PC-9 (cell line): ENCODE measurements around the gene KBTBD7. TPM values are rescaled to one million over a fixed set of nuclear protein-coding genes. Genes with fewer than 3 reads are reported as not detected.

Experiments used
- BruUV-seq: library from RNA; stranded (reverse); fragments of 400-500 nt; replicated peaks from 2 replicates; lab custom pipeline; 2021; lab: Mats Ljungman, UMichigan
- CTCF ChIA-PET: fragments of 300-600 bp; sonication (Branson Sonifier 250); formaldehyde crosslinking; loops from one replicate; lab custom pipeline; 2022; ENCODE audit warnings: antibody characterized with exemption; lab: Charles Lee
- POLR2A ChIA-PET: fragments of 300-600 bp; sonication (Branson Sonifier 250); formaldehyde crosslinking; loops from one replicate; lab custom pipeline; 2022; ENCODE audit warnings: antibody characterized with exemption; ENCODE audit not compliant: unreplicated experiment; lab: Charles Lee
- DNase-seq, 2 experiments: peaks; one replicate each; pipeline versions ENCODE4 v3.0.0 to v3.0.0-alpha.2; 2015 to 2022; ENCODE audit warnings: mixed read lengths in 1 of 2
- H2AFZ ChIP-seq: fragments of 200-600 bp; sonication (generic); 2 replicates; pipeline ENCODE4 v1.8.1; 2017; ENCODE audit warnings: antibody characterized with exemption
- H3F3A ChIP-seq: fragments of 200-600 bp; sonication (generic); 2 replicates; pipeline ENCODE4 v1.8.1; 2017; ENCODE audit warnings: antibody characterized with exemption, mild to moderate bottlenecking, low read depth; ENCODE audit not compliant: insufficient read depth
- H3K27ac ChIP-seq: fragments of 200-600 bp; sonication (generic); 2 replicates; pipeline ENCODE4 v1.6.1; 2016; ENCODE audit warnings: mixed run types
- H3K27me3 ChIP-seq: fragments of 200-600 bp; sonication (generic); 2 replicates; pipeline ENCODE4 v1.6.1; 2016; ENCODE audit warnings: low read depth, mixed run types; ENCODE audit not compliant: insufficient read depth
- H3K36me3 ChIP-seq: fragments of 200-600 bp; sonication (generic); 2 replicates; pipeline ENCODE4 v1.6.1; 2016; ENCODE audit warnings: low read depth, mixed run types
- H3K4me1 ChIP-seq: fragments of 200-600 bp; sonication (generic); replicated peaks from 2 replicates; pipeline ENCODE4 v1.6.1; 2016; ENCODE audit warnings: mixed run types; ENCODE audit not compliant: insufficient read depth
- H3K4me2 ChIP-seq: fragments of 200-600 bp; sonication (generic); 2 replicates; pipeline ENCODE4 v1.6.1; 2017; ENCODE audit warnings: mixed run types
- H3K4me3 ChIP-seq: fragments of 200-600 bp; sonication (generic); 2 replicates; pipeline ENCODE4 v1.6.1; 2016; ENCODE audit warnings: mixed run types
- H3K79me2 ChIP-seq: fragments of 200-600 bp; sonication (generic); 2 replicates; pipeline ENCODE4 v1.6.1; 2017; ENCODE audit warnings: low read depth, mixed run types
- H3K9me2 ChIP-seq: fragments of 200-600 bp; sonication (generic); 2 replicates; pipeline ENCODE4 v1.8.1; 2017; ENCODE audit warnings: mild to moderate bottlenecking; ENCODE audit not compliant: insufficient read depth
- H3K9me3 ChIP-seq: fragments of 200-600 bp; sonication (generic); 2 replicates; pipeline ENCODE4 v1.8.1; 2016; ENCODE audit warnings: low read depth; ENCODE audit not compliant: insufficient read depth
- H4K20me1 ChIP-seq: fragments of 200-600 bp; sonication (generic); 2 replicates; pipeline ENCODE4 v1.8.1; 2017; ENCODE audit not compliant: insufficient read depth
- CTCF ChIP-seq: fragments of 200-600 bp; sonication (generic); conservative IDR thresholded peaks from 2 replicates; pipeline ENCODE4 v1.6.1; 2017; ENCODE audit warnings: mixed run types, antibody characterized with exemption, mild to moderate bottlenecking, moderate library complexity
- EZH2 ChIP-seq: fragments of 200-600 bp; sonication (generic); IDR thresholded peaks from 2 replicates; pipeline ENCODE4 v1.8.0; 2017; ENCODE audit warnings: antibody characterized with exemption, low read depth
- intact Hi-C: fragments of 100-400 bp; cut with micrococcal nuclease; formaldehyde crosslinking; loops from one replicate; pipeline ENCODE4 v1.10.0; 2022; ENCODE audit not compliant: unreplicated experiment
- total RNA-seq: library from RNA; stranded (reverse); gene quantifications from 2 replicates; pipeline ENCODE4 v1.2.3, GENCODE V29; 2021

KBTBD7 gene
- total RNA-seq, 1 experiment from 2014 or later: 4.1 TPM

- H3K4me3 ChIP-seq: no peak overlapping the region
- no peak for DNase-seq
- H3K9me3 ChIP-seq: no peaks in the 10 kb centered on the region
- no peak overlapping the region for H3K27ac ChIP-seq
- H3K79me2 ChIP-seq: peaks cover 5% of the 10 kb centered on the region; the same call in 1 of the 2 replicates
- no peaks in the 10 kb centered on the region for H3F3A ChIP-seq
- BruUV-seq: no TSS peak
- no peaks in the 10 kb centered on the region for H3K4me1 ChIP-seq
- H3K36me3 ChIP-seq: no peaks in the 10 kb centered on the region
- H4K20me1 ChIP-seq: no peaks in the 10 kb centered on the region
- H2AFZ ChIP-seq: no peak overlapping the region; the same call in 1 of the 2 replicates
- intact Hi-C loops: no loop called here
- POLR2A ChIA-PET: no interaction called here
- no peak overlapping the region for H3K4me2 ChIP-seq
- no peak for TF ChIP-seq CTCF
- no peak for TF ChIP-seq EZH2
- no peaks in the 10 kb centered on the region for H3K27me3 ChIP-seq
- CTCF ChIA-PET: interaction anchor here (0.6 to 1.0 kb wide), 3 partner anchors 122 to 381 kb away, joined by 3 to 6 read pairs (median 4); no protein-coding TSS in a partner anchor
- H3K9me2 ChIP-seq: no peaks in the 10 kb centered on the region
Measured at GRCh38 chr13:41196011-41196410, 1.6 kb upstream of the KBTBD7 start.

GRCh38 chr13:41193469-41193868 is 900 bp downstream of the KBTBD7 start:
- Histone ChIP-seq H3K79me2 (peaks cover 5% of the 10 kb centered on the region; the same call in 1 of the 2 replicates), H3K4me2 (peak overlapping the region; percentile 80), H3K27me3 (no peaks in the 10 kb centered on the region), H3K27ac (no peak overlapping the region), H3K36me3 (no peaks in the 10 kb centered on the region; the same call in 1 of the 2 replicates), H3K4me3 (peak overlapping the region; percentile 62; the same call in 1 of the 2 replicates), H4K20me1 (no peaks in the 10 kb centered on the region), H3K4me1 (0 out of 2 replicates have a peak, but pooled peaks cover under 1% of the 10 kb centered on the region), H3K9me2 (no peaks in the 10 kb centered on the region), H3F3A (no peaks in the 10 kb centered on the region), H2AFZ (no peak overlapping the region), H3K9me3 (no peaks in the 10 kb centered on the region)
- no peak for DNase-seq
- POLR2A ChIA-PET: no interaction called here
- CTCF ChIA-PET: no interaction called here
- no TSS peak for BruUV-seq
- no peak for TF ChIP-seq EZH2
- TF ChIP-seq CTCF: no peak
- intact Hi-C loops: no loop called here

GRCh38 chr13:41188584-41188983 is 5.8 kb downstream of the KBTBD7 start:
- Histone ChIP-seq H3K36me3 (no peaks in the 10 kb centered on the region; the same call in 1 of the 2 replicates), H3F3A (no peaks in the 10 kb centered on the region), H3K27me3 (no peaks in the 10 kb centered on the region), H3K4me2 (no peak overlapping the region), H3K9me3 (no peaks in the 10 kb centered on the region), H2AFZ (no peak overlapping the region), H4K20me1 (no peaks in the 10 kb centered on the region), H3K4me1 (0 out of 2 replicates have a peak, but pooled peaks cover 5% of the 10 kb centered on the region), H3K79me2 (peaks cover 5% of the 10 kb centered on the region; the same call in 1 of the 2 replicates), H3K4me3 (no peak overlapping the region), H3K27ac (no peak overlapping the region), H3K9me2 (no peaks in the 10 kb centered on the region)
- intact Hi-C loops: no loop called here
- DNase-seq: no peak
- CTCF ChIA-PET: no interaction called here
- TF ChIP-seq EZH2: no peak
- no peak for TF ChIP-seq CTCF
- POLR2A ChIA-PET: no interaction called here
- no TSS peak for BruUV-seq
